ENCODE data around the gene CEBPB. TPM values are rescaled to one million over a fixed set of nuclear protein-coding genes. Genes with fewer than 3 reads are reported as not detected.

CEBPB gene
- total and polyA plus RNA-seq, 3 donors from 2014 or later = 11.3 to 40.0 (median 25.9) TPM

DNA sequence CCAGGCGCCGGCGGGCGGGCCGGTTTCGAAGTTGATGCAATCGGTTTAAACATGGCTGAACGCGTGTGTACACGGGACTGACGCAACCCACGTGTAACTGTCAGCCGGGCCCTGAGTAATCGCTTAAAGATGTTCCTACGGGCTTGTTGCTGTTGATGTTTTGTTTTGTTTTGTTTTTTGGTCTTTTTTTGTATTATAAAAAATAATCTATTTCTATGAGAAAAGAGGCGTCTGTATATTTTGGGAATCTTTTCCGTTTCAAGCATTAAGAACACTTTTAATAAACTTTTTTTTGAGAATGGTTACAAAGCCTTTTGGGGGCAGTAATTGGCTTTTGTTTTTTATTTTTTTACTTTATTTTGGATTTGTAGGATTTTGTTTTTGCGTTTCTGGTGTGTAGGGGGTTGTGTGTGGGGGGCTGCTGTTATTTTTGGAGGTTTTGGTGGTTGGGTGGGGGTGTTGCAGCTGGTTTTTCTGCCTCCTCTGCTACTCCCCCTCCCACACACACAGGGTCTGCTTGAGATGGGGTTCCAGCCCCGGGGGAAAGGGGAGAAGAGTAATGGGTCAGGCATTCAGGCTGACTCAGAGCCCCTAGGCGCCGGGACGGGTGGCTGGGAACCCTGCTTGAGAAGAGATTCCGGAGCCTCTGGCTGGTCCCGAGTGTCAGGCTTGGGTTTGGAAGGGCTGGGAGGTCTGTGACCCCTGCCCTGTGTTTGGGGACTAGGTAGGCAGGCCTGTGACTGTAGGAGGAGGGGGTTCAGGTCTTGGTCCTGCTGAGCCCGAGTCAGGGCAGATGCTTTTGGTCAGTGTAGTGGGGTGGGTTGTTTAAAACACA is 2.0 kb downstream of the CEBPB start:
- Histone ChIP-seq H3K27me3 (no peaks in the 10 kb centered on the region), H3K27ac (peak overlapping the region; percentile 96 to 98), H3K4me1 (peaks cover 16% of the 10 kb centered on the region), H3K4me3 (peak overlapping the region; percentile 91 to 92), H3K9me3 (no peaks in the 10 kb centered on the region), H3K36me3 (ENCODE audit: low read depth, missing control alignments) (no peaks in the 10 kb centered on the region)
- 2 to 6% methylated on average over 24 to 25 of the region's 25 CpGs for WGBS, 2 donors
- TF ChIP-seq, protein P1, sequence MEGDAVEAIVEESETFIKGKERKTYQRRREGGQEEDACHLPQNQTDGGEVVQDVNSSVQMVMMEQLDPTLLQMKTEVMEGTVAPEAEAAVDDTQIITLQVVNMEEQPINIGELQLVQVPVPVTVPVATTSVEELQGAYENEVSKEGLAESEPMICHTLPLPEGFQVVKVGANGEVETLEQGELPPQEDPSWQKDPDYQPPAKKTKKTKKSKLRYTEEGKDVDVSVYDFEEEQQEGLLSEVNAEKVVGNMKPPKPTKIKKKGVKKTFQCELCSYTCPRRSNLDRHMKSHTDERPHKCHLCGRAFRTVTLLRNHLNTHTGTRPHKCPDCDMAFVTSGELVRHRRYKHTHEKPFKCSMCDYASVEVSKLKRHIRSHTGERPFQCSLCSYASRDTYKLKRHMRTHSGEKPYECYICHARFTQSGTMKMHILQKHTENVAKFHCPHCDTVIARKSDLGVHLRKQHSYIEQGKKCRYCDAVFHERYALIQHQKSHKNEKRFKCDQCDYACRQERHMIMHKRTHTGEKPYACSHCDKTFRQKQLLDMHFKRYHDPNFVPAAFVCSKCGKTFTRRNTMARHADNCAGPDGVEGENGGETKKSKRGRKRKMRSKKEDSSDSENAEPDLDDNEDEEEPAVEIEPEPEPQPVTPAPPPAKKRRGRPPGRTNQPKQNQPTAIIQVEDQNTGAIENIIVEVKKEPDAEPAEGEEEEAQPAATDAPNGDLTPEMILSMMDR (IDR thresholded peaks at IDR 0.05) = no peak
- TF ChIP-seq POLR2A (IDR thresholded peaks at IDR 0.05) = no peak
- peak; percentile 88 for DNase-seq
- intact Hi-C loops (cut with DNase I; ENCODE audit: low total_unique reads) = loop anchor here (2.0 to 10.0 kb wide), 2 partner anchors 116 to 182 kb away; no protein-coding TSS in a partner anchor

DNA sequence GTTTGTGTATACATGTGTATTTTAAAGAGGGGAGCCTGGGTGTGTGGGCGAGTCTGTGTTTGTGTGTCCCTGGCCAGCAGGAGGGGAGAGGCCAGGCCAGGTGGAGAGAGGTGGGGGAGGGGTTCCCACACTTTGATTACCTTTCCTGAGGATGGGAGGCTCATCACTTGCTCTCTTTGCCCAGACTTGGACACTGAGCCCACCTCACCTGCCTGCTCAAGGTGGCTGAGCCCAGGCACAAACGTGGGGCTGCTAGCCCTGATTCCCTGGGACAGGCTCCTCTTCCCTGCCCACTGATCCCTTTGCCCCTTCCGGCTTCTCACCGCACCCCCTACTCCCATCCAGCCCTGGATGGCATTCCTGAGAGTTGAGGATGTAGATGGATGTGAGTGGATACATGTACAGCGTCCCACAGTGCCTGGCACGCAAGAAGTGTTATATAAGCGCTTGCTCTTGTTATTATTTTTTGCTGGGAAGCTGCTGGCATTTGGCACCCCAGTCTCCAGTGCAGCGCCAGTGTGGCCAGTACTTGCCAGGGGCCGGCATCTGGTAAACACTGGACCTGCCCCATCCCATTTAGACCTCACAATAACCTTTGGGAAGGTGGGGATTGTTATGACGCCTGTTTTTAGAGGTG is 2.7 kb downstream of the CEBPB start:
- Histone ChIP-seq H3K9me3 (no peaks in the 10 kb centered on the region), H3K4me1 (peaks cover 16% of the 10 kb centered on the region), H3K36me3 (ENCODE audit: low read depth, missing control alignments) (no peaks in the 10 kb centered on the region), H3K27ac (peak overlapping the region; percentile 96 to 98), H3K4me3 (peak overlapping the region; percentile 91 to 92), H3K27me3 (no peaks in the 10 kb centered on the region)
- DNase-seq = no peak
- intact Hi-C loops (cut with DNase I; ENCODE audit: low total_unique reads) = loop anchor here (2.0 to 10.0 kb wide), 2 partner anchors 115 to 181 kb away; no protein-coding TSS in a partner anchor
- 61 to 66% methylated on average over 9 to 10 of the region's 10 CpGs for WGBS, 2 donors
- TF ChIP-seq POLR2A (IDR thresholded peaks at IDR 0.05) = no peak
- TF ChIP-seq, protein P1 (IDR thresholded peaks at IDR 0.05) = no peak

DNA sequence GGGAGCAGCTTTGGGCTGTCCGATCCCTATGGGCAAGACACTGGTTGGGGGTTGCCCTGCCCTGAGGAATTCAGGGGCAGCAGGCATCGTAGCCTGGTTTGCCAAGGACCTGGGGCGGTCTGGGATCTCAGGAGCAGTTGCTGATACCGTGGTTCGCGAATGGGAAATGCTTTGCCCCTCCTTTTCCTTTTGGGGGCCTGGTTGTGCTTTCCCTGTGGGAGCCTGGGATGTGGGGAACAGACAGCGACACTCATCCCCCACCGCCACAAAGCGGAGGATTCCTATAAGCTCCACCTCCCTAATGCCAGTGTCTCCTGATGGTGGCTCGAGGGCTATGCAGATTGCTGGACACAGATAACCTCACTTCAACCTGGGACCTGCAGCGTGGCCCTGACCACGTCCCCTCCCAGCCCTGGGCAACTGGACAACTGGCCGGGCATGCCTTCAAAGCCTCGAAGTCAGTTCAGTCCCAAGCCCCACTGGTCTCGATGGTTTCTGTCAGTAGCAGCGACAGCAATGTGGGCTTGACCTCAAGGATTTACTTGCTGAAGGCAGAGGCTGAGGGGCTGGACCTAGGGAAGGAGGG is 3.3 kb downstream of the CEBPB start:
- Histone ChIP-seq H3K27me3 (no peaks in the 10 kb centered on the region), H3K4me1 (peaks cover 16% of the 10 kb centered on the region), H3K4me3 (peak overlapping the region; percentile 91 to 92), H3K36me3 (ENCODE audit: low read depth, missing control alignments) (no peaks in the 10 kb centered on the region), H3K27ac (peak overlapping the region; percentile 96 to 98), H3K9me3 (no peaks in the 10 kb centered on the region)
- 59 to 76% methylated on average over 13 to 16 of the region's 16 CpGs for WGBS, 2 donors
- TF ChIP-seq POLR2A (IDR thresholded peaks at IDR 0.05) = no peak
- TF ChIP-seq, protein P1 (IDR thresholded peaks at IDR 0.05) = no peak
- intact Hi-C loops (cut with DNase I; ENCODE audit: low total_unique reads) = loop anchor here (2.0 to 10.0 kb wide), 2 partner anchors 115 to 181 kb away; no protein-coding TSS in a partner anchor
- no peak for DNase-seq

DNA sequence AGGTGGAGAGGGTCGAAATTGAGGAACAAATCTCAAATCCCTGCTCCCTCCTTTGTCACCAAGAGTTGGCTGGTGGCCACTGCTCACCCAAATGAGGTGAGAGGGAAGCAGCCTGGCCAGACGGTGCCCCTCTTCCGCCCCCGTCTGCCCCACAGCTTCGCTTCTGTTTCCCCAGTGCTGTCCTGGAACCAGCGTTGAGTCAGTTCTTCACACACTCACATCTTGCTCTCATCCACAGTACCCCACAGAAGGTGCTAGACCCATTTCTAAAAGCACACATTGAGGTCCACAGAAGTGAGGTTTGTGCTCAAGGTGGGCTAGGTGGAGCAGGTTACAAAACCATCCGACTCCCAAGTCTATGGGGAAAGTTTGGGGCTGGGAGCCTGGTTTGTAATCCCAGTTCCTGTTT is 3.8 kb downstream of the CEBPB start:
- H3K36me3 ChIP-seq (ENCODE audit: low read depth, missing control alignments) = no peaks in the 10 kb centered on the region
- H3K27ac ChIP-seq = peak overlapping the region; percentile 96 to 98
- H3K9me3 ChIP-seq = no peaks in the 10 kb centered on the region
- 81 to 83% methylated on average over 6 to 7 of the region's 7 CpGs for WGBS, 2 donors
- no peak for TF ChIP-seq POLR2A (IDR thresholded peaks at IDR 0.05)
- TF ChIP-seq, protein P1 (IDR thresholded peaks at IDR 0.05) = no peak
- DNase-seq = no peak
- H3K4me3 ChIP-seq = no peak overlapping the region
- H3K27me3 ChIP-seq = no peaks in the 10 kb centered on the region
- intact Hi-C loops (cut with DNase I; ENCODE audit: low total_unique reads) = loop anchor here (10.0 kb wide), 1 partner anchor 180 kb away; no protein-coding TSS in a partner anchor
- peaks cover 16% of the 10 kb centered on the region for H3K4me1 ChIP-seq
